WTC11 (cell line): ENCODE results near the gene MAP3K14. TPM values are rescaled to one million over a fixed set of nuclear protein-coding genes. Genes with fewer than 3 reads are reported as not detected.

ENCODE experiments used
- ATAC-seq: fragments of 200-7000 bp; cut with Tn5 transposase; 2 replicates; pipeline ENCODE4 v1.10.0; 2021; ENCODE audit warnings: mild to moderate bottlenecking, moderate library complexity
- CTCF ChIA-PET: fragments of 300-600 bp; sonication (Branson Sonifier 250); formaldehyde crosslinking; loops from one replicate; lab custom pipeline; 2021; ENCODE audit warnings: antibody characterized with exemption; lab: Charles Lee
- POLR2A ChIA-PET: fragments of 350-600 bp; sonication (Branson Sonifier 250); formaldehyde crosslinking; loops from one replicate; lab custom pipeline; 2021; ENCODE audit warnings: antibody characterized with exemption; lab: Charles Lee
- DNase-seq: peaks from one replicate; pipeline ENCODE4 v3.0.0; 2021; ENCODE audit warnings: low spot score
- H3K27ac Mint-ChIP-seq: 2 replicates; pipeline ENCODE4 v1.8.0; 2021; ENCODE audit warnings: mixed read lengths
- H3K27me3 Mint-ChIP-seq: 2 replicates; pipeline ENCODE4 v1.8.0; 2021; ENCODE audit warnings: low read depth, mild to moderate bottlenecking, moderate library complexity, mixed read lengths
- H3K36me3 Mint-ChIP-seq: 2 replicates; pipeline ENCODE4 v1.8.0; 2021; ENCODE audit warnings: mixed read lengths
- H3K4me1 Mint-ChIP-seq: 2 replicates; pipeline ENCODE4 v1.8.0; 2022; ENCODE audit warnings: mixed read lengths
- H3K4me3 Mint-ChIP-seq: 2 replicates; pipeline ENCODE4 v1.8.0; 2021; ENCODE audit warnings: mild to moderate bottlenecking, moderate library complexity, mixed read lengths
- H3K9me3 Mint-ChIP-seq: 2 replicates; pipeline ENCODE4 v1.8.0; 2021; ENCODE audit warnings: mixed read lengths
- GRHL2 ChIP-seq: fragments of 250-450 bp; sonication (Bioruptor Pico); IDR thresholded peaks from 2 replicates; pipeline ENCODE4 v1.8.0; 2022; ENCODE audit warnings: mild to moderate bottlenecking, moderate library complexity; ENCODE audit not compliant: insufficient replicate concordance, severe bottlenecking
- HMGA2 ChIP-seq: fragments of 250-450 bp; sonication (Bioruptor Pico); IDR thresholded peaks from 2 replicates; pipeline ENCODE4 v1.4.0; 2021; ENCODE audit warnings: mild to moderate bottlenecking, moderate library complexity
- HMGXB4 ChIP-seq: sonication (generic); formaldehyde crosslinking; IDR thresholded peaks from 2 replicates; pipeline ENCODE4 v1.8.1; 2023; ENCODE audit warnings: mild to moderate bottlenecking, moderate library complexity, missing genetic modification reagents
- KAT7 ChIP-seq: sonication (generic); formaldehyde crosslinking; IDR thresholded peaks from 2 replicates; pipeline ENCODE4 v1.8.1; 2023; ENCODE audit warnings: missing genetic modification reagents, mild to moderate bottlenecking, borderline replicate concordance
- NFATC4 ChIP-seq: fragments of 250-450 bp; sonication (Bioruptor Pico); IDR thresholded peaks from 2 replicates; pipeline ENCODE4 v1.9.0; 2021; ENCODE audit warnings: mild to moderate bottlenecking
- NR1H2 ChIP-seq: sonication (generic); formaldehyde crosslinking; IDR thresholded peaks from 2 replicates; pipeline ENCODE4 v1.9.0; 2021; ENCODE audit warnings: mild to moderate bottlenecking, moderate library complexity, missing genetic modification reagents
- SP1 ChIP-seq: sonication (generic); formaldehyde crosslinking; conservative IDR thresholded peaks from 2 replicates; pipeline ENCODE4 v1.8.1; 2022; ENCODE audit warnings: missing genetic modification reagents
- STAT6 ChIP-seq: sonication (generic); formaldehyde crosslinking; conservative IDR thresholded peaks from 2 replicates; pipeline ENCODE4 v1.8.1; 2023; ENCODE audit warnings: mild to moderate bottlenecking, low read depth, missing genetic modification reagents, moderate library complexity
- ZBTB21 ChIP-seq: sonication (generic); formaldehyde crosslinking; IDR thresholded peaks from 2 replicates; pipeline ENCODE4 v1.8.1; 2023; ENCODE audit warnings: mild to moderate bottlenecking, missing genetic modification reagents, borderline replicate concordance
- ZMAT4 ChIP-seq: fragments of 250-450 bp; sonication (Bioruptor Pico); IDR thresholded peaks from 2 replicates; pipeline ENCODE4 v1.9.0; 2021; ENCODE audit warnings: mild to moderate bottlenecking
- ZNF219 ChIP-seq: sonication (generic); formaldehyde crosslinking; IDR thresholded peaks from 2 replicates; pipeline ENCODE4 v1.8.0; 2023; ENCODE audit warnings: missing genetic modification reagents, mild to moderate bottlenecking, borderline replicate concordance
- ZNF317 ChIP-seq: sonication (generic); formaldehyde crosslinking; IDR thresholded peaks from 2 replicates; pipeline ENCODE4 v1.8.1; 2023; ENCODE audit warnings: low read depth, mild to moderate bottlenecking, moderate library complexity, missing genetic modification reagents, borderline replicate concordance
- ZNF396 ChIP-seq: fragments of 250-450 bp; sonication (Bioruptor Pico); IDR thresholded peaks from 2 replicates; pipeline ENCODE4 v1.8.0; 2021; ENCODE audit warnings: mild to moderate bottlenecking, moderate library complexity, borderline replicate concordance
- ZNF532 ChIP-seq: fragments of 250-450 bp; sonication (Bioruptor Pico); IDR thresholded peaks from 2 replicates; pipeline ENCODE4 v1.9.0; 2021; ENCODE audit warnings: mild to moderate bottlenecking, borderline replicate concordance
- total RNA-seq: library from RNA; stranded (reverse); gene quantifications from 3 replicates; pipeline ENCODE4 v1.2.3, GENCODE V29; 2021
- TF ChIP-seq, protein P1 (sequence below): sonication (generic); formaldehyde crosslinking; IDR thresholded peaks from 2 replicates; pipeline ENCODE4 v1.8.0; 2022; ENCODE audit warnings: mild to moderate bottlenecking, missing genetic modification reagents
- TF ChIP-seq, protein P2 (sequence below): fragments of 200-600 bp; IDR thresholded peaks from 2 replicates; pipeline ENCODE4 v1.8.0; 2022; ENCODE audit warnings: antibody characterized with exemption
- TF ChIP-seq, protein P3 (sequence below): sonication (generic); formaldehyde crosslinking; IDR thresholded peaks from 2 replicates; pipeline ENCODE4 v1.8.1; 2023; ENCODE audit warnings: mild to moderate bottlenecking, missing genetic modification reagents, moderate library complexity

MAP3K14 gene
- total RNA-seq, 1 experiment from 2014 or later: 4.0 TPM

DNA sequence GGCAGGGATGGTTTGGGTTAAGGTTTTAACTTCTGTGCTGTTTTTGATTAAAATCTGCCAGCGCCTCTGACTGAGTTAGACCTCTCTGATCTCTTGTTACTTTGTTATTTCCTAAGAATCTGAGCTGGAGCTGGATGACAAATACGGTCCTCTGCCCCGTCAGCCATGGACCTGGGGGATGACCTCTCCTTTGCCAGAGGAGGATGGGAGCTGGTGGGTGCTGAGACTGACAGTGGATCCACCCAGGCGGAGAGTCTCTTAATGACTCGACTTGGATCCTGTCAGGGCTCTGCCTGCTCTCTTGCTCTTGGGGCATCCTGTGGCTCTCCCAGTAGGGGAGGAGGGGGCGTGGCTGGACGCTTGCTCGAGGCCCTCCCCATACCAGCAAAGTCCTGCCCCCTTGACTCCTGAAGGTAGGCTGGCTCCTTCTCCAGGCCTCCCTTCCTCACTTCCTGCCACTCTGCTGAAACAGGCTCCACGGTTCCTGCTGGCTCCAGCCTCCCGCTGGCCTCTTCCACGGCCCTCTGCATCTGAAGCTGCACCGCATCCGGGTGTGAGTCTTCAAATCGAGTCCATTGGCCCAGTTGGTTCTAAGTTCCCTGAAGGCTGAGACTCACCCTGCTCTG, 24.8 kb upstream of the MAP3K14 start:
- CTCF ChIA-PET: interaction anchor here (0.6 to 2.2 kb wide), 8 partner anchors 23 to 107 kb away, joined by 3 to 6 read pairs (median 3); no protein-coding TSS in a partner anchor
- Mint-ChIP-seq H3K36me3 (no peaks in the 10 kb centered on the region), H3K27me3 (peaks cover 6% of the 10 kb centered on the region), H3K9me3 (no peaks in the 10 kb centered on the region; the same call in 1 of the 2 replicates), H3K27ac (peak overlapping the region; percentile 92; the same call in 1 of the 2 replicates), H3K4me1 (peaks cover 13% of the 10 kb centered on the region), H3K4me3 (no peak overlapping the region)
- ATAC-seq (peak; percentile 99), DNase-seq (peak; percentile 89)
- peak; percentile 73; the same call in 1 of the 2 replicates for TF ChIP-seq SP1 (CRISPR knock-in tag)
- no peak for TF ChIP-seq KAT7 (CRISPR knock-in tag)
- TF ChIP-seq, protein P1, sequence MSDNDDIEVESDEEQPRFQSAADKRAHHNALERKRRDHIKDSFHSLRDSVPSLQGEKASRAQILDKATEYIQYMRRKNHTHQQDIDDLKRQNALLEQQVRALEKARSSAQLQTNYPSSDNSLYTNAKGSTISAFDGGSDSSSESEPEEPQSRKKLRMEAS: 0 out of 2 replicates have a peak, but pooled peaks have one; percentile 33
- TF ChIP-seq NR1H2 (CRISPR knock-in tag): no peak
- no peak for TF ChIP-seq ZMAT4
- POLR2A ChIA-PET: no interaction called here

DNA sequence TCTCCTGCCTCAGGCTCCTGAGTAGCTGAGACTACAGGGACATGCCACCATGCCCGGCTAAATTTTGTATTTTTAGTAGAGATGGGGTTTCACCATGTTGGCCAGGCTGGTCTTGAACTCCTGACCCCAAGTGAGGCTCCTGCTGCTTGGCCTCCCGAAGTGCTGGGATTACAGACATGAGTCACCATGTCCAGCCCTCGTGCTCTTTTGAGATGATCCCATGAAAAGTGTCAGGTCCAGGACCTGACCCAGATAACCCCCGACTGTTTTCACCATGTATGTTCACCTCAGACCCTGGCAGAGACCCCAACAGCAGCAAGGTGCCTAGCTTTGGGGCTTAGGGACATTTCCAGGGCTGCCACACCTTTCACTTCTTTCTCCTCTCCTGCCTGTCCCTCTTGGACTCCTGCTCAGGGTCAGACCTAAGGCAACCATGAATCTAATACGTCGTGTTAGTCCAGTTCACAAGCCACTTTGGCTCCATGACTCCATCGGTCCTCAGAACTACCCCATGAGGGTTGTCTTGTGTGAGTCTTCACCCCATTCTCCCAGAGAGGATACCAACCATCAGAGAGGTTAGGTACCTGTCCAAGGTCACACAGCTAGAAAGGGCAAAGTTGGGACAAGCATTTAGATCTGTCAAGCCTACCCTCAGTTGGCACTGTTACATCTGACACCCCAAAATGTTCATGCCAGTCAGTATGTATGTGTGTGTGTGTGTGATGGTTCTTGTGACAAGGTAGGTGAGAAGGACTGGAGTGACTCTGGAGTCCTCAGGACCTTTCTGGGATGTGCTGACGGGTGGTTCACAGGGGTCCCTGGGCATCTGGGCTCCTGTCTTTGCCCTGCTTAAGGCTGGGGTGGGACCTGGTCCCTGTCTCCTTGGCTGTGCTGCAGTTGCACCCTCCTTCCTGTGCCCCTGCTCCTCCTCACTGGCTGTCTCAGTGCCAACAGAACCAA, 23.1 kb upstream of the MAP3K14 start:
- Mint-ChIP-seq H3K36me3 (no peaks in the 10 kb centered on the region), H3K27me3 (peaks cover 23% of the 10 kb centered on the region), H3K4me3 (no peak overlapping the region), H3K9me3 (no peaks in the 10 kb centered on the region; the same call in 1 of the 2 replicates), H3K4me1 (peaks cover 13% of the 10 kb centered on the region), H3K27ac (no peak overlapping the region)
- ATAC-seq (no peak), DNase-seq (no peak)
- ChIA-PET POLR2A (no interaction called here), CTCF (interaction anchor here (1.3 to 1.7 kb wide), 2 partner anchors 24 to 63 kb away, joined by 3 to 8 read pairs; no protein-coding TSS in a partner anchor)
- TF ChIP-seq, protein P2, sequence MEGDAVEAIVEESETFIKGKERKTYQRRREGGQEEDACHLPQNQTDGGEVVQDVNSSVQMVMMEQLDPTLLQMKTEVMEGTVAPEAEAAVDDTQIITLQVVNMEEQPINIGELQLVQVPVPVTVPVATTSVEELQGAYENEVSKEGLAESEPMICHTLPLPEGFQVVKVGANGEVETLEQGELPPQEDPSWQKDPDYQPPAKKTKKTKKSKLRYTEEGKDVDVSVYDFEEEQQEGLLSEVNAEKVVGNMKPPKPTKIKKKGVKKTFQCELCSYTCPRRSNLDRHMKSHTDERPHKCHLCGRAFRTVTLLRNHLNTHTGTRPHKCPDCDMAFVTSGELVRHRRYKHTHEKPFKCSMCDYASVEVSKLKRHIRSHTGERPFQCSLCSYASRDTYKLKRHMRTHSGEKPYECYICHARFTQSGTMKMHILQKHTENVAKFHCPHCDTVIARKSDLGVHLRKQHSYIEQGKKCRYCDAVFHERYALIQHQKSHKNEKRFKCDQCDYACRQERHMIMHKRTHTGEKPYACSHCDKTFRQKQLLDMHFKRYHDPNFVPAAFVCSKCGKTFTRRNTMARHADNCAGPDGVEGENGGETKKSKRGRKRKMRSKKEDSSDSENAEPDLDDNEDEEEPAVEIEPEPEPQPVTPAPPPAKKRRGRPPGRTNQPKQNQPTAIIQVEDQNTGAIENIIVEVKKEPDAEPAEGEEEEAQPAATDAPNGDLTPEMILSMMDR: no peak
- TF ChIP-seq STAT6 (CRISPR knock-in tag) (no peak), ZNF532 (CRISPR knock-in tag) (no peak), HMGXB4 (CRISPR knock-in tag) (no peak), ZBTB21 (CRISPR knock-in tag) (no peak), GRHL2 (CRISPR knock-in tag) (no peak), ZNF396 (CRISPR knock-in tag) (no peak), NFATC4 (CRISPR knock-in tag) (no peak), HMGA2 (CRISPR knock-in tag) (no peak), ZNF219 (no peak), ZNF317 (CRISPR knock-in tag) (no peak)
- TF ChIP-seq, protein P3, sequence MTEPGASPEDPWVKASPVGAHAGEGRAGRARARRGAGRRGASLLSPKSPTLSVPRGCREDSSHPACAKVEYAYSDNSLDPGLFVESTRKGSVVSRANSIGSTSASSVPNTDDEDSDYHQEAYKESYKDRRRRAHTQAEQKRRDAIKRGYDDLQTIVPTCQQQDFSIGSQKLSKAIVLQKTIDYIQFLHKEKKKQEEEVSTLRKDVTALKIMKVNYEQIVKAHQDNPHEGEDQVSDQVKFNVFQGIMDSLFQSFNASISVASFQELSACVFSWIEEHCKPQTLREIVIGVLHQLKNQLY (CRISPR knock-in tag): no peak
